Stimulated activated CD4-positive, alpha-beta T cell treated with anti-CD3 and anti-CD28 coated beads, Interleukin-15, amount 100 ng/mL, for 24 hours (primary cell): ENCODE measurements around the gene CFAP99.

Experiments
- DNase-seq: peaks from one replicate; pipeline ENCODE4 v3.0.0-alpha.2; 2020

The CFAP99 gene

DNA sequence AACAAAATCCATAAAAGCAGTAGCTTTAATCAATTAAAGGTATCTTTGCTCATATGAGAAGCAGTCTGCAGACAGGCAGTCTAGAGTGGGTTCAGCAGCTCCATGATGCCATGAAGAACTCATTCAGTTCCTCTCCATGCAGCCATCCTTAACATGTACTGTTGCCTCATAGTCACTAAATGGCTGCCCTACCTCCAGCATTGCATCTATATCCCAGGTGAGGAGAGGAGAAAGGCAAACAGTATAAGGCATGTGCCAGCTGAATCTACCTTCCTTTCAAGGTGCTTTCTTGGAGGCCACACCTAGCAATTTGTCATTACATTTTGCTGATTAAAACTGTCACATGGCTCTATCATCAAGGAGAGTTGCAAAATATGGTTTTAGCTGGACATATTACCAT, 13.2 kb downstream of the CFAP99 start:
- DNase-seq = no peak

DNA sequence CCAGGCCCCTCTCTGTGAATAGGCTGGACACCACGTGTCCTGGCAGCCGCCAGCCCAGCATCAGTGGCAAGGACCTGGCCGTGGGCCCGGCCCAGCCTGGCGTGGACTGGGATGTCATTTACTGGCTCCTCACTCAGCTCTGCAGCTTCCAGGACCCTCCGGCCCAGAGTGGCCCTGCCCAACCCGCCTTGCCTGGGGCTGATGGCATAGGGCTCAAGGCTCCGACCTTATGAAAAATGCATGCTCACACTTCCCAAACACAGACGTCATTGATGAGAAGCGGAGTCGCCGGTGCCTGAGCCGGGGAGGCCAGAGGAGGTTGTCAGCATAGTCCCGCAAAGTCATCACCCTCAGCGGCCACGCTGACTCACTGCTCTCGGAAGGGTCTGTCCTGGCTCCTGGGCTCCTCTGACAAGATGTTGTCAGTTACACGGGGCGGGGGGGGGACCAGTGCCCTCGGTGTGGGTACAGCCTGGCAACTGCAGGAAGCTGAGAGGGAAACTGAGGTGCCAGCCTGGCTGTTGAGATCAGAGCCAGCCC, 14.3 kb downstream of the CFAP99 start:
- DNase-seq = no peak

DNA sequence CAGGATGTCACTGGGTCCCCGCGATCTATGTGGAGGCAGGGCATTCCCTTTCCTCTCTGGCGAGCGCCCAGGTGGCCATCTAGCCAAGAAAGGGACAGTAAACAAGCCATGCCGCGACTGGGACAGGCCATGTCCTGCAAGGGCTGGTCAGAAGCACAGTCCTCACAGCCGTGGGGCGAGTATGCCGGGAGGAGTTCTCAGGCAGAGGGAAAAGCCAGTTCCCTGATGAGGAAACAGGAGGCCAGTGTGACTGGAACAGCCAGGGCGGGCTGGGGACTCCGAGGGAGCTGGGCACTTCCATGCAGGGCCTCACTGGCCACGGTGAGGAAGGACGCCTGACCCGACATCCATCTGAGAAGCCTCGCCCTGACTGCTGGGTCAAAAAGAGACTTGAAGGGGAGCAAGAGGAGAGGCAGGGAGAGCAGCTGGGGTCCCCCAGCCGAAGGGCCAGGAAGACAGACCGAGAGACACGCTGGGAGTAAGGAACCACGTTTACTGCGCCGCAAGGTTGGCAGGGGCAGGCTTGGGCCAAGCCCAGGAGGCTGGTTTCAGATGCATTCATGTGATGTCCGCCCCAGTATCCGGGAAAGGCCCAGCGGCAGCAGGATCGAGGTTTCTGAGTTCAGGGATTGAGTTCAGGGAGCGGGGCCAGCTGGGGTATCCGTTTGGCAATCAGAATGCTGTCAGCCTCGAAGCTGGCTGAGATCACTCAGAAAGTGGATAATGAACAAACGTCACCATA, 15.0 kb downstream of the CFAP99 start:
- DNase-seq = no peak

DNA sequence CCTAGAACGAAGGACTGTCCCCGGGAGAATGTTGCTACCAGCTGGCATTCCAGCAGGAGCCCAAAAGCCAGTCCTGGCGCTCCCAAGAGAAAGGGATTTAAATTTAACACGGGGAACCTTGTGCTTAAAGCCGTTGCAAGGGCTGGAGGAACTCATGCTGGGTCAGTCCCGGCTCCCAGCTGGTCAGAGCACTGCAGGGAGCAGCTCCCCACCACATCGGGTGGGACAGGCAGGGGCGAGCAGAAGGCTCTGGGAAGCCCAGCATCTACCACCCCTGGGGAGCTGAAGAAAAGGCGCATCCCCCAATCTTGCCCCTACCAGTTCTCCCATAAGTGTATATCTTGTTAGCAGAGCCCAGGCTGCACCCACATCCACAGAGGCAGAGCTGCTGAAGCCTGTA, 15.7 kb downstream of the CFAP99 start:
- no peak for DNase-seq

DNA sequence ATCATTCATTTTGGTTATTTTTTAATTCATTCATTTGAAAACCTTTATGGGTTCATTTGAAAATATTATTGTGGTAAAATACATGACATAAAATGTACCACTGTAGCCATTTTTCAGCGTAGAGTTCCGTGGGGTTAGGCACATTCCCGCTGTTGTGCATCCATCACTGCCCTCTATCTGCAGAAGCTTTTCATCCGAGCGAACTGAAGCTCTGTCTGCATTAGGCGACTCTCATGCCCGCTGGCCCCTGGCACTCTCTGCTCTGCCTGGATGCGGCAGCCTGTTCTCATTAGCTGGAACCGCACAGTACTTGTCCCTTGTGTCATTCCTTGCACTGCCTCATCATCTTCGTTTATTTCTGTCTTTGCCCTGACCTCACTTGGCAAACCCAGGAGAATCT, 17.5 kb downstream of the CFAP99 start:
- no peak for DNase-seq

DNA sequence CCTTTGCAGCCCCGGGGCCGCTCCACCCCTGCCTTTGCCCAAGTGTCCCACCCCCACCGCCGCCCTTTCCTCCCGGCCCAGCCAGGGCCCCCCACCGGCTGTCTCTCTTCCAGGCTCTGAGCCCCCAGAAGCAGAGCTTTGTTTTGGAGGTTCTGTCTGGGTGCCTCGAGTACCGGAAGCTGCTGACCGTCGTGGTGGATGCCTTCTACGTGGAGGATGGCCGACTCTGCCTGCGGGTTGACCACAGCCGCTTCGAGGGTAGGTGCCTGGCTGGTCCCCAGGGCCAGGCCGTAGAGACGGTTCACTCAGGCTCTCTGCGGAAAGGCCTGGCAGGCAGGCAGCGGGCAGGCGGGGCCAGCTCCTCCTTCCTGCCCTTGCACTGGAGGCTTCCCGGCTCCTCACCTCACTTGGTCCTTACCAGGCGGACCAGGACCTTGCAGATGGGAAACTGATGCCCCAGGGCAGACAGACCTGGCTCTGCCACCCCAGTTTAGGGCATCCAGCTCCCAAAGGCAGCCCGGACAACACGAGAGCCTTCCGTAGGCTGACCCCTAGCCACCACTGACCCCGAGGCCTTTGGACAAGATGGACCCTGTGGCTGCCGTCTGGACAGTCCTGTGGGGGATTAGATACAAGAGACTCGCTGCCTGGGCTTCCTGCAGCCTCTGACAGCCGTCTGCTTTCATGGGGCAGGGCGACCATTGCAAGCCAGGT, 18.2 kb downstream of the CFAP99 start:
- DNase-seq = no peak

DNA sequence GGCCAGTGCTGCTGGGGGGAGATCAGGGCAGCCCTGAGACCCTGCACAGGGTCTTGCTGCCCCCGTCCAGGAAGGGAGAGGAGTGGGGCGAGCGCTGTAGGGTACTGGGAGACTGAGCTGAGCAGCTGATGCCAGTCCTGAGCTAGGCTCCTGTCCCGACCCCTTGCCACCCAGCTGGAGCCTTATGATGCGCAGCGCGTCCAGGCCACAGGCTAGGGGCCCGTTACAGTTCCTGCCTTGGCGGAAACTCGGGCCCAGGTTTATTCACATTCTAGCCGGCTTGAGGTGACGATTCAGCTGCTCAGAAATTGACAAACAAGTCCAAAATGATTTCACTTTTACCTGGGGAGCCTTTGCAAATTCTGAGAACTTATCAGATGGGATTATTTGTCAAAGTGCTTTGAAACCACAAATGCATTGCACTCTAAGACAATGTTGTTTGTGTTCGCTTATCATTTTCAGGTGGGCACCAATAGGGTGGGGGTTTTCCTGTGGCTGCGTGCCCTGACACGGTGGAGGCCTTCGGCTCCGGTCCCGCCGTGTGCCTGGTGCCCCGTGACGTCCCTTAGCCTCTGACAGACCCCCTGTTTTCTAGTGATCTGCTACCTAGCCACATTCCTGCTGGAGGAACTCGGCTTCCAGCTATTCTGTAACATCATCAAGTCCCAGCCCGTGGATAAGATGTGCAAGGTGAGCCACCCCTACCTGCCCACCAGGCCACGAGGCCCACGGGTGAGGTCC, 18.9 kb downstream of the CFAP99 start:
- DNase-seq = no peak

DNA sequence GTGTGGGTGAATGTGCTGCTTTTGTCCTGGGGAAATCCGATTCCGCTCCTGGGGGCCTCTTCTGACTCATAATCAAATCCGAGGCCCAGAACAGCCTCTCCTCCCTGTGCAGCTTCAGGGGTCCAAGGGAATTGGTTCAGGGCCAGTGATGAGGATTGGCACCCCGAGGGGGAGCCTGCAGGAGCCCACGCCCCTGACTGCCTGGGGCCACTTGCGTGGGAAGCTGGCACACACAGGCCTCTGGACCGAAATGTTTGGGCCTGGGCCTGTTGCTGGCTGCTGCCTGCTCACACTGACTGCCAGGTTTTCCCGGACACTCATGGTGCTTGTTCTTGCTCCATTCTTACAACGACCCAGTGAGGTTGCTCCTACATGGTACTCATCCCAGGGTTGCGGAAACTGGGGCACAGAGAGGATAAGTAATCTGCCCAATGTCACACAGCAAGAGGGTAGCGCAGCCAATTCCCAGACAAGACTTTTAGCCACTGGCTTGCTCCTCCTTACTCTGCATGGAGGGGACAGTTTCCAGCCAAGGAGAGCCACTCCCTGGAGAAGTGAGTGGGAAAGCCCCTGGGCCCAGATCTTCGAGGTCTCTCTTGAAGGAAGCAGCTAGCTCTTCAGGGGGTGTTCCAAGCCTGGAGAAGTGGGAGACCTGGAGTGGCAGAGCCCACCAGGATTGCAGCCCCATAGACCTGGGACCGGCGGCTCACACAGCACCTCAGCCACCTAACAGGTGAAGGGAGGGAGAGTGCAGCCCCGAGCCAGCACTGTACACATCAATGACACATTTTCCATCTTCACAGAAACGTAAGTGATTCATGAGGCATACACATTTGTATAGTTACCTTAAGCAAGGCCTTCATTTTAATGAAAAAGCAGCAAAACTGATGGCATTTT, 20.3 kb downstream of the CFAP99 start:
- DNase-seq = no peak

DNA sequence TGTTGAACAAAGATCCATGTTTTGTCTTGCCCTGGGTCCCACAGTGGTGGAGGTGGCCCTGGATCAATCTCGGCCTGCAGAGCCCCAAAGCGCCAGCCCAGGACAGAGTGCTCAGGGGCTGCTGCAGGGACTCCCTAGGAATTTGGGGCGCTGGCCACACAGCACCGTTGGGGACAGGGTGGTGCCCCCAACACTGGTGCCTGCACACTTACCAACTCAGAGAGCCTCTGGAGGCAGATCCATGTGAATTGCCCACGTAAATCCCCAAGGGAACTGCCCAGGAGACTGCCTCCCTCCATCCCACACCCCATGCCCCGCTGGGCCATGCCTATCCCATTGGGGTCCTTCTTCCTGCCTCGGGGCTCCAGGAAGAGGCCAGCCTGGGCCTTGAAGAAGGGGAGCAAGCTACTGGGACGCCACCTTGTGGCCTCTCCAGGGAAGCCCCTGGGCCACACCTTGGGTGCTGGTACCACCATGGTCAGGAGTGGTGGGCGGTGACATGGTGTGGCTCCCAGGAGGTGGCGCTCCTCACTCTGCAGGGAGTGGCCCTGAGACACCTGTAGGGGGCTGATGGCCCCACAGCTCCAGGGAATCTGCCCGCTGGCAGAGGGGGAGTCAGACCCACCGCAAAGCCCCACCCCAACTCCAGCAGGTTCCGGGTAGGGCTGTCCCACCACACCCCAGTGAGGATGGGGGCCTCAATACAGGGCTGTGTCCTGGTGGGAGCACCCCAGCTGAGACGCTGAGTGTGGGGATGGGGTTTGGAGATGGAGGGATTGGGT, 22.8 kb downstream of the CFAP99 start:
- peak; percentile 87 for DNase-seq

DNA sequence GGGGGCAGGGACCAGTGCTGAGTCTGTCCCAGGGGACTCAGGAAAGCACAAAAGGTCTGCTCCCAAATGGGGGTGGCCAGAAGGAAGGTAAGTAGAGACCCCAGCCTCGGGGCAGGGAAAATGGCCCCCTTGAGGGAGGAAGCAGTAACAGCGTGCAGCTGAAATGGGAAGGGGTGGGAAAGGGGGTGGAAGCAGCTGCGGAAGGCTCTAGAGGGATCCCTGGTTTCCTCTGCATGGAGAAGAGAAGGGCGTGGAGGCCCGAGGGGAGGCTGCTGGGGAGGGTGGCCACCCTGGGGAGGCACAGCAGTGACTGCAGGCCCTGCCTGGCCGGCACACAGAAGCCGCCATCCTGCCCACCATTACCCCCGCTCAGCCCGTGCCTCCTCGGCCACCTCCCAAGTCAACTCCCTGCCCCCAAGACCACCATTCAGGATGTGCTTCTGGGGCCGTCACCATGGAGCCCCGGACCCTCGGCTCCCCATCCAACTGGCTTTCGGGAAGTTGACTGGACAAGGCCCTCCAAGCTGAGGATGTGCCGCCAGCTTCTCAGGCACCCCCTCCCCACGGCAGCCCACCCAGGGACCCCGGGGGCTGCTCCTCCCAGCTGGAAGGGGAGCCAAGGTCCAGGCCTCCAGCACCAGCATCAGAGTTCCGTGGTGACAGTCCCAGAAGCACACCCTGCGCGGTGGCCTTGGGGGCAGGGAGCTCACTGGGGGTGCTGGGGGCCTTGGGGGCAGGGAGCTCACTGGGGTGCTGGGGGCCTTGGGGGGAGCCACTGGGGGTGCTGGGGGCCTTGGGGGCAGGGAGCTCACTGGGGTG, 23.6 kb downstream of the CFAP99 start:
- no peak for DNase-seq

DNA sequence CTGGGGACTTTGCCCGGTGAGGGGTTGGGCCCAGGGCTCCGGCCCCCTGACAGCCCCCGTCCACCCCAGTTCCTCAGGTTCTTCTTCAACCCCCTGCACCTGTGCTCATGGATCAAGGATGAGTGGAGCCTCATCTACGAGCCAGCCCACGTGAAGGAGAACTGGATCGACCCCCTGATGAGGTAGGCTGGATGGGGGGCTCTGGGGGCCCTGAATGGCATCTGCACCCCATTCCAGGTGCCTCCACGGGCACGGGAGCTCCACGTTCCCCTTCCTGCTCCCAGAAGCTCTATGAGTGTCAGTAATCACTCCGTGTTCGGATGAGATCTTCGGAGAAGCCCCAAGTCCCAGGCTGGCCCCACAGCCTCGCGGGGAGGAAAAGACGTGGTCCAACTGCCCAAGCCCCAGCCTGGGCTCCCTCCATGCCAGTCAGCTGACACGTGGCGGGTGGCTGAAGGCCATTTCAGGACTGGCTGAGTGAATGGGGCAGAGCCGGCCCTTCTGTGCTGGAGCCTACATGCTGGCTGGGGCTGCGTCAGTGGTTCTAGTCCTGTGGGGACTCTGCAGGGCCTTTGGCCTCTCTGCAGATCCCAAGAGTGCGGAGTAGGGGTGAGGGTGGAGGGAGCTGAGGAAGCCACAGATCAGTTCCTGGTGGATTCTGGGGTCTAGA, 24.4 kb downstream of the CFAP99 start:
- no peak for DNase-seq

DNA sequence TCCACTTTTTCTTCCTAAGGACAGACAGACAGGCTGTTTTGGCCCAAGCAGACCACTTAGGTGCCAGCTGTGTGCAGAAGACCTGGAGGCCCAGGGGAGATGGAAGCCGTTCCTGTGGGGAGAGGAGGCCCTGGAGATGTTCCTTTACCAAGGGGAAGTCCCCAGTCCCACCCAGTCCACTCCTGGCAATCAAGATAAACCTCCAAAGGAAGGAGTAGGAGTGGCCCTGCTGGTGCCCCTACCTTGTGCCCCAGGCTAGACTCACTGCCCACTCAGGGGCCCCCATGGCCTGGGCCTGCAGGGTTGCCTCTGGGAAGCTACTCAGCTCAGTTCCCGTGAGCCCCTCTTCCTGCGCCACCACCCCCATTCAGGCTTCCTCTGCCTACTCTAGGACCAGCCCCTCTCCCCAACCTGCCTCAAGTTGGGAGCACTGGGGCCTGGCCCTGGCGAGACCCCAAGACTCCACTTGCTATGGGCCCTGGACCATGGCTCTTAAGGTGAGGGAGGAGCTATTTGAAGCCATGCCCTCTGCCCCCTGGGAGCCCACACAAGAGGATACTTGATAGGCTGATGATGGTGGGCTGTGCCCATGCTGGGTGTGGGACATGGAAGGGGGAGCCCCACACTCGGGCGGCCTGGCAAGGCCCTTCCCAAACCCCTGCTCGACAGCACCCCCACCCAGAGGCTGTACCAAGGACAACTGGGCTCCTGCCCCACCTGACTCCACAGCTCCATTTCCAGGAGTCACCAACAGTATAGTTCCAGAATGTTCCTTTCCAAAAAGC, 25.4 kb downstream of the CFAP99 start:
- no peak for DNase-seq

DNA sequence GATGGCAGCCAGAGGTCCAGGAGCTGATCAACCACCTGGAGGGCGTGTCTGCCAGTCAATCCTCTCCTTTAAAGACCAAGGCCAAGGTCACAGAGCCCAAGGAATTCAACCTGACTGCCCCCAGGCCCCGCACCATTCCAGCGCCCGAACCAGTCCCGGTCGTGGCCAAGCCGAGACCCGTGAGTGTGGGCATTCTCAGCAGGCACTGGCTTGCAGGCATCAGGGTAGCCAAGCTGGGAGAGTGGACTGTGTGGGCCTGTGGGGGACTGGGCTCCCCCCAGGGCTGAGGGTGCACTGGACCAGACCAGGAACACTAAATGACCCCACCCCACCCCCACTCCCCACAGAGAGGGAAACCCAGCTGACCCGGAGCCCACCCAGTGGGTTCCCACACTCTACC, 26.4 kb downstream of the CFAP99 start:
- no peak for DNase-seq

DNA sequence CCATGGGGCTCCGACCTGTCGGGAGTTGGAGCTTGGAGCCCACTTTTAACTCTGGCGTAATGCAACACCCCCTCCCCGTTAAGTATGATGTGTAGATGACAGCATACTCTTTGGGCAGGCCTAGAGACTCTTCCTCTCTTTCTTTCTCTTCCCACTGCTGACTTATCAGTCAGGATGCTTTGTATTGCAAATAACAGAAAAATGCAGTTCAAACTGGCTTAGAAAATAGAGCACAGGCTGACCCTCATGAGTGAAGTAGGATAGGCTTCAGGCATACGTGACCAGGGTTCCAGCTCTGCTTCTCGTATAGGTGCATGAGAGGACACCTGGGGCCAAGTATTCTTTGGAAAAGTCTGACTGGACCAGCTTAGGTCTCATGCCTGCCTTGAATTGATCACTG, 26.8 kb downstream of the CFAP99 start:
- DNase-seq = no peak

DNA sequence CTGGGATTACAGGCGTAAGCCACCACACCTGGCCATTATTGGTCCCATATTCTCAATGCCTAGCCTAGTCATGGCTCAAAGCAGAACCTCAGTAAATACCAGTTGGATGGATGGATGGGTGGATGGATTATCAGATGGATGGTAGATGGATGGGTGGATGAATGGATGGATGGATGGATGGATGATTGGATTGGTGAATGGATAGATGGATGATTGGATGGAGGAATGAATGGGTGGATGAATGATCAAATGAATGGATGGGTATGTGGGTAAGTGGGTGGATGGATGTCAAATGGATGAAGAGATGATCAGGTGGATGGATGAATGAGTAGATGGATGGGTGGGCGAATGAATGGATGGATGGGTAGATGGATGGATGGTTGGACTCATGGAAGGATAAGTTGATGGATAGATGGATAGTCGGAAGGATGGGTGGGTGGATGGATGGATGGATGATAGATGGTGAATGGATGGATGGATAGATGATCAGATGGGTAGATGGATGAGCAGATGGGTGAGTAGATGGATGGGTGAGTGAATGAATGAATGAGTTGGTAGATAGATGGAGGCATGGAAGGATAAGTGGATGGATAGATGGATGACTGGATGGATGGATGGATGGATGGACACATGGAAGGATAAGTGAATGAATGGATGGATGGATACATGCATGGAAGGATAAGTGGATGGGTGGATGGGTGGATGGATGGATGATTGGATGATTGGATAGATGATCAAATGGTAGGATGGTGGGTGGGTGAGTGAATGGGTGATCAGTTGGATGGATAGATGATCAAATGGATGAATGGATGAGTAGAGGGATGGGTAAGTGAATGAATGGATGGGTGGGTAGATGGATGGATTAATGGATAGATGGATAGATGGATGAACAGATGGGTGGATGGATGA, 28.2 kb downstream of the CFAP99 start:
- DNase-seq = no peak

DNA sequence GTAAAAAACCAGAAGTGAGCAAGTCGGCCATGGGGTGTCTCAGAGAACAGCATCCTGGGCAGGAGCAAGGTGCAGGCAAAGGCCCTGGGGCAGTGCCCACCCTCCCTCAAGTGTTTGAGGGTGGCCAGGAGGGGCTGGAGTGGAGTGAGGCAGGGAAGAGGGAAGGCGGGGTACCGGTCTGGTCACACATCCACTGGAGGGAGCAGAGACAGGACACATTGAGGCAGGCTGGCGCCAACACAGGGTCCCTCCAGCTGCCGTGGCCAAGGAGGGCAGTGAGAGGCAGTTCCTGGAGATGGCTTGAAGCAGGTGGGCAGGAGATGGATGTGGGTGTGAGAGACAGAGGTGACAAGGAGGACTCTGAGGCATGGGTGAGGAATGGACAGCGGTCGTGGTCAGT, 29.8 kb downstream of the CFAP99 start:
- DNase-seq = no peak

DNA sequence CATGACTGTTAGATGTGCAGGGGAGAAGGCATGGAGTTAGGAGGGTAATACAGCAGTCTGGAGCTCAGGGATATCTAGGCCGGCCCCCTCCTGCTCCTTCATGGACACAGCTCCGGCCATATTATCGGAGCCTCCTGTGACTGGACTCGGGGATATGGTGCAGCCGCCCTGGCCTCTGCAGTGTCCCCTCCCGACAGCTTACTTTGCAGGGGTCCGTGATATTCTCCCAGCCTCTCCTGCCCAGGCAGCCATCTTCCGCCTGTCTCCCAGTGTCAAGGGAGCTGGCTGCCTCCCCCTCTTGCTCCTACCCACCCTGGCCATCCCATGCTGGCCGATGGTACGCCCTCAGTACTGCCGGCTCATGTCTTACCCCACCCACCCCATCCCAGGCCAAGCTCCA, 30.3 kb downstream of the CFAP99 start:
- DNase-seq = no peak
